HG02885 (cell line): ENCODE measurements around the gene PRRX1.

Source experiments
- ATAC-seq: cut with Tn5 transposase; IDR thresholded peaks from one replicate; pipeline ENCODE4 v1.9.1; 2021; ENCODE audit warnings: mild to moderate bottlenecking; ENCODE audit not compliant: unreplicated experiment, poor library complexity

PRRX1 gene

DNA sequence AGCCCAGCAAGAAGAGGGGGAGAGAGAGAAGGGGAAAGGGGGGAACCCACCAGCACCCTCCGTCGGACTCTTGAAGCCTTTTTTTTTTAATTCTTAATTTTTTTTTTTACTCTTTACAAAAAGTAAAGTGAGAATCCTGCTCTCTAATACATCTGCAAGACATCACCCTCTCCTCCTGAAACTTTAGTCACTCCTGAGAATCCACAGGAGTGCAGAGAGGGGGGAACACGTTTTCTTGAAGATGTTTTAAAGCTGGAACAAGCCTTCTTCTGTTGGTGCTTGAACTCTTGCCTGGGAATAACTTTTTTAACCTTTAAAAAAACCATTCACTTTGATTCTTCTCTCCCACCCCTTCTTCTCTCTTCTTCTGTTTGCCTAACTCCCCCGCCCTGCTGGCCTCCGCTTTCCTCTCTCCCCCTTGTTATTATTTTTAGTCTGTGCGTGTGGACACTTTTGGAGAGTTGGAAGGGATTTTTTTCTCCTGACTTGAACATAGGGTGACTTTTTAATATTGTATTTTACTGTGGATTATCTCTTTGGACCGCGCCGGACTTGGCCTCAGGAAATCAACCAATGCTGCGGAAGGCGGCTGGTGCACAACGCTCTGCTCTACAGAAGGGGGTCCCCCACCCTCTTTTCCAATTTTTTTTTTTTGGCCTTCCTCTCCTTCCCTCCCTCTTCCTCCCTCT lies 383 bp upstream of the PRRX1 start:
- no peak for ATAC-seq

DNA sequence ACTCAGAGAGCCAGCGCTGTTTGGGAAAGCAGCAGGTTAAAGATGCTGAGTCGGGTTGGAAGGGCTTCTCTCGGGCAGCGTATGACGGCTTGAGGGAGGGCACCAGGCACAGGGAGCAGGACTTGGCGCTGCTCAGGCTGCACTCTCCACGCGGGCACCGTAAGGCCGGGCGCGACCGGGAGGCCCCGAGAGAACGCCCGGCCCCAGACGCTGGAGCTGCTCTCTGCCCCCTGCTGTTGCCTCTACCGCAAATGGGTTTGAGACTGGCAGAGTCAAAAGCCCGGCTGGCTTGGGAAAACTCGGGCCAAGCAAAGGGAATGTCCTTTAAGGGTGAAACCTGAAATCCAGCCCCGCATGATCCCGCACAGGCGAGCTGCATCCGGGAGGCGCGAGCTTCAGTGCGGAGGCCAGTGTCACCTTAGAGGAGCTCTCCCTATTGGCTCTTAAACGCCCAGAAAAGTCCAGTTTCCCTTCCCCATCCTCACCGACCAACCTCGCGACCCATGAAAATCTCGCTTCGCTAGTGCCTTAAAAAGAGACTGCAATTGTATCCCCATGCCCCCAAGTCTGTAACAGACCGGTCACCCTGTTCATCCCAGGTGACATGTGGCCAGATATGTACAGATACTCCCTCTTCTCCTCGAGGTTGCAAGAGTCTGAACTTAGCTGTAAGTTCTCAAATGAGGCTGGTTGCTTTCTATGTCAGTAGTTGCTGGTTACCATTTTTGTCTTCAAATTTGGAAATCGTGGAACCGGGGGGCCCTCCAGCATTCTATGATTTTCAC lies 1.1 kb downstream of the PRRX1 start:
- ATAC-seq, result no peak

DNA sequence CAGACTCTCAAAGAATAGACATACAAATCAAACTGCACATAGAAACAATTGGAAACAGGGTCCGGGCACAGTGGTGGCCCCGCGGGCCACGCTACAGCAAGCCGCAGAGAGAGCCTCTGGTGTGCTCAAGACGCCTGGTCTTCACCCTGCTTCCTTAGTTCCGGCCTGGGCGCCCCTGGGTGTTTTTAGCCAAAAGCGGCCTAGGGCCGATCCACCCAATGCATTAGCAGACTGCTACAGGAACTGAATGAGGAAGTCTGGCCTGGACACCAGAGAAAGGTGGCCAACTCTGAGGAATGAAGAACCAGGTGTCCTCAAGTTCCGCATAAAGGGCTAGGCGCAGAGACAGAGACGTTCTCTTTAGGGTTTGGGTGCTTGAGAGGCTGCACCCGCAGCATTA lies 1.7 kb downstream of the PRRX1 start:
- ATAC-seq, result no peak

DNA sequence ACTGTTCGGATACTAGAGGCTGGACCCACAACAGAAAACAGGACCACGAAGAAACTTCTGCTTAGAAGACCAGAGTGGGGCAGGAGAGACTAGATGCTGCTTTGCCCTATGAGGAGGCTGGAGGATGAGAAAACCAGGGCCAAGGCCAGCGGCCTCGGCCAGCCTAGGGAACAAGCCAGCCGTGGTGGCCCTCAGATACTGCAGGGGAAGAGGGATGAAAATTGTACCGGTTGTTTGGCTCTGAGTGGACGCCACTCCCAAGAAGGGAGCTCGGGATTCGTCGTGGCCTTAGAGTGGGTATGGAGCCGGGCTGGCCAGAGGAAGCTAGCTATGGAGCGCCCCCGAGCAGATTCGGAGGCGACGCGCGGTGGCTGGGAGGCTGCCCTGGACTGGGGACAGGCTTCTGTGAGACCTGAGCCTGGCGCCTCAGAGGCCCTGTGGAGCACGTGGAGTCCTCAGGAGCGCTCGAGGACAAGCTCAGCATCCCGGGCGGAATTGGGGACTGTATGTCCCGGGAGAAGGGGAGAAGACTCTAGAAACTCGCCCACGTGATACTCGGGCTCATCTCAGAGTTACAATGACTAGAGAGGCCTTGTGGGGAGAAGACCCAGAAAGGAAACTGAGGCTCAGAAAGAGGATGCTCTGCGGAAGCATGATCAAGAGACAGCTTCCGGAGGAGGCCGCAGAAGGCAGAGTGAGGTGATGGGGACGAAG lies 2.8 kb downstream of the PRRX1 start:
- no peak for ATAC-seq

DNA sequence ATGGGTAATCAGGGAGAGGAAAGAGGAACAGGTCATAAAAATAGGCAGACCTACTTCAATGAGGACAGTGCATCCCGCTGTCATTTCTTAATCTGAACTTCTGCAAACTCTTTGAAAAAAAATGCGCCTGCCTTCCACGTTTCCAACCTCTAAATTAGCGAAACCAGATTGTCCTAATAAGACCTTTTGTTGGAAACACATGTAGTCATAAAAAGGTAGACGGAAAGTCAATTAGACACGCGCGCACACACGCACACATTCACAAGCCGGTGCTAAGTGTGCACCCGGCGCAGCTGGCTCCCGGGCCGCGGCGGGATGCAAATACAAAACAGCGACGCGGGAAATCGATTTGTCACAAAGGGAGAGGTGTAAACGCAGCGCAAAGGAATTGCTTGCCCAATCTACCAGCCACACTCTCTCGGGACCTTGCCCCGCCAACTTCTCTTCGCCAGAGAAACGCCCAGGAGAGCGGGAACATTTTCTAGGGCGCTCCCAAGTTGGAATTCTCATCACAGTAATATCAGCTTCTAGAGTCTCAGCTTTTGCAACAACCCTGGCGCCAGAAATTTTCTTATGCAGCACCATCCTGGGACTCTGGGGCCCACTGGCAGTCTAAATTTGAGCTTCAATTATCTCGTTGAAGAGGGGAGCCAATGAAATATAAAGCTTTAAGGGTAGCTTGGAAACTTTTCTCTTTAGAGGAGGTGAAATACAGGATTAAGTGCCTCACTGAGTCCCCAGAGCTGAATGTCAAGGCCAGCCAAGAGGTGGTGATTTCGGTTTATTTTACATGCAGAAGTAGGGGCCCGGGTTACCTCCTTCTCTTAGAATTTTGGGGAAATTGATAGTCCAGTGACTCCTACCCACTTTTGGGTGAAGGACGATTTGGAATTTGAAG lies 4.5 kb downstream of the PRRX1 start:
- no peak for ATAC-seq

DNA sequence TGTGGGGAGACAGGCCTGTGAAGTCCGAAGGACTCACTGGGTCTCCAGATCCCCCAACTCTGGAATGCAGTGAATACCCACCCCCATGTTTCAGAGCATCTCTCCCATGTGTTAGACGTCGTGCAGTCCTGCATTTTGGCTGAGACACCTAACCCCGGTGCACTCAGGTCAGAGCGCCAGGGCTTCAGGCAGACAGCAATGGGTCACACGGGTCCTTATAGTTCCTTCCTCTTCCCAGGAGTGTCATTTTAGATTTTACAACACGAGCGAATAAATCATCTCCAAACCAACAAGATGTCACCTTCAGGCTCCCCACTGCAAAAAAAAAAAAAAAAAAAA lies 5.1 kb downstream of the PRRX1 start:
- ATAC-seq, result no peak

DNA sequence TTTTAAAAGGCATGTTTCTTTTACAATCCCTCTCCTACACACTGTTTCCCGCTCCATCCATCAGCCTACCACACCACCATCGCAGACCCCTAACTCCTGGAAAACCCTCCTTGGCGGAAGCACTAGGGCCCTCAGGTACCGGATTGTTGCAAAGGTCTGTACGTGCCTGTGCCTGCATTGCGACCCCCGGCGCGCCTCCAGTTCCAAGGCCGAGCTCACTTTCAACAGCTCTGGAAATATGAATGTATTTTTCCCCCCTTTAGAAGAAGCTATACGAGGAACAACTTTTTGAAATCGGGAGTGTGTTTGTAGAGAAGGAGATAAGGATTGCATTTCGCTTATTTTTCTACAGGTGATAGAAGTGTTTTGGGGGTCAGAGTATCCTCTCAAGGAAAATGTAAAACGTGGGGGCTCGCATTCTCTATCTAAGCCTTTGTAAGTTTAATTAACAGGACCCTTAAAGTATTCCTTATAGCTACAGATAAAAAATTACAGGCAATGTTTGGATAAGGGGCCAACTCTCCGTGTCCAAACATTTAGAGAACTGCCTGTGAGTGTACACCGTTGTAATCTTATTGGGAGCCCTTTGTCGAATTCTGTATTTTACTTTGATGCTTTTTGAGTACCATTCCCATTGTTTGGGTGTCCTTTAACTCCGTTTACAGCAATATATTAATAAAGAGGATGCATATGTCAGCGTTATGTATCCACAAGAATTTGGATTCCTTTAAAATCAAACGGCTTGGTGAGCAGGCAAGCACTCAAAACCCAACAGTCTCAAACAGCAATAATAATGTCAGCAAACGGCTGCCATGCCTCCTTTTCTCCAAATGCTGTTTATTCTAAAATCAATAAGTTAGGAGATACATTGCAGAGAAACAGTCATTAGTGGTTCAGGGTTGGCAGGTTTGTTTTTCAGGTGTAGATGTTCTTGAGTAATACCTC lies 5.9 kb downstream of the PRRX1 start:
- ATAC-seq, result no peak

DNA sequence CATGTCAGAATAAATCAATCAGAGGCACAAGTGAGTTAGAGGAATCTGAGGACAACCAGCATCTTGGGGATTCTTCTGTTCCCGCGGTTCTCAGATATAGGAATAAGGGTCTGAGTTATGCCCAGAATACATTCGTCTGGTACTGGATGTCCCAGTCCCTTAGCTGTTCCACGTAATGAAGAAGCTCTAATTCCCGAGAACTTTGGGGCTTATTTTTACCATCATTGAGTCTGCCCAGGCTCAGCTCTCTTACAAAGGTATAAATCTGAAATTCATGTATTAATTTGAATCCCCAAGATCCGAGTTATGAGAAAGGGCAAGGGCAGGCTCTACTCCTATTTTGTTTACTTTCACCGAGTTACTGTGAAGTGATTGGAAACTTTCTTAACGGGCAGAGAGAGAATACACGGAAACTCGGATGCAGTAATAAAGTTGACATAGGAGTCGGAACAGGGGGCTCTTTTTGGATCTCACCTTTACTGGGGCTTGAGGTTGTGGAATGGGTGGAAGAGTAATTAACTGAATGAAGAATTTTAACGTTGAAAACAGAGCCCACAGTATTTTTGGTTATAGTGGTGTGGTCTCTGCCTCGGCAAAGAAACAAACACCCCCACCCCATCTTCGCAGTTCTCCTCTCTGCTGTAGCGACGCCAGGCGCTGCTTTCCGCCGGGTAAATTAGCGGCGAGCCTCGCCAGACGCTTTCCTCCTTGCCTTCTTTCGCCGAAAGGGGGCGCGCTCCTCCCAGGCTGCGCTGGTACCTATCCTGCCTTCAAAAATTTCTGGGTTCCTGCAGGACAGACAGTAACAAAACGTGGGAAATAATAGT lies 7.1 kb downstream of the PRRX1 start:
- peak; percentile 75 for ATAC-seq

DNA sequence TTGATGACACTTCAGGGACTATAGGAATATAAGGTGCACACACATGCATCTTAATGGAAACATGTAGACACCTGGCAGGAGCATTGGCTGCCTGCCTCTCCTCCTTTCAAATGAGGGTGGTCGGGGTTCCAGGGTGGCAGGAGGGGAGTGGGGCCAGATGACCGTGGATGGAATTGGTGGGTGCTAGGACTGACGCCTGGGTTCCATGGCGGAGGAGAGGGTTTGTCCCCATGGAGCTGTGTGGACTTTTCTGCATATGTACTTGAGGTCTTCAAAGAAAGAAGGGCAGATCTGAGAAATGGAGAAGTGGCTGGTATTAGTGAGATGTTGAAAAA lies 7.7 kb downstream of the PRRX1 start:
- ATAC-seq, result no peak

DNA sequence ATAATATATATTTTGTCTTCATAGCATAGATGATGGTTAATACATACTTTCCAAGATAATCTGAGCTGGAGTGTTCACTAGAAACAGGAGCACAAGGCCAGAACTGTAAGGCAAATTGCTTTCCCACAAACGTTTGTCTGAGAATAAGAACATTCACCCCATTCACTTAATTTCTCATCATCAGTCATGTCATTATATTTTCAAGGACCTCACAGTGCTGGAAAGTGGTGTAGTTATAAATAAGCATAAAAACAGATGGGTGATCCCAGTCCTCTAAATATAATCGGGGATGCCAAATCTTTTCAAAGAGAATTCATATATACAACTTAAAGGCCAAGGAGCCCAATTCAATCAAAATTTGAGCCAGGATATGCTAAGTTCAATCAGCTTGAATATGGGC lies 8.4 kb downstream of the PRRX1 start:
- ATAC-seq, result no peak

DNA sequence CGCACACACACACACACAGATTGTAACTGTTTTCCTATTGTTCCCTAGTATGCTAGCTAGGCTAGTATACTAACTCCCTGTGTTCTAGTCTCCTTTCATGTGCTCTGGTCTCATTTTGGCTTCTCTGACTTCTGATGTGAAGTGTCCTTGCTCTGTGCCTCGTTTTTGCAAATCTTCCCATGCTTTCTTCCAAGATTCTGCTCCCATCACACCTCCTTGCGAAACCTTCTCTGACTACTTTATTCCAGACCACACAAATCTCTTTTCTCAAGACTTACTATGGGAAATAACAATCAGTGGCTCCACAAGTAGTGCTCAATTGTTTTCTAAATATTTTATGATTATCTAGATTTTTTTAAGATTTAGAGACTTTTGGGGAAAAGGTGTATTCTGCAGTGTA lies 10.3 kb downstream of the PRRX1 start:
- ATAC-seq, result no peak

DNA sequence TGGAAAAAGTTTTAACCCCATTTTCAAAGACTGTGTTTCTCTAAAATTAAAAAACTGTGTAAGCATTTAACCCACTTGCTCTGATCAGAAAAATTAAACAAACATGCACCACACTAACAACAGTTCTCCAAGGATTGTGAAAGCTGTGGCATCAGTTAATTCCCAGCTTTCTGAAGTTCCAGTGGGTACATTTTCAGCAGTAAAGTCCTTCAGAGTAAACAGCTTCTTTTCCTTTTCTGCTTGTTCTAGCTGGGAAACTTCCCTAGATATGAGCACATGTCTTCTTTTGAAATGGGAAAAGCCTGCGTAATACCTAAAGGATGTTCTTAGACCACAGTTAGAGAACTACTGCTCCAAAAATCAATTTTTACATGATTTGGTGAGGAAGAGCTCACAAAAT lies 11.1 kb downstream of the PRRX1 start:
- no peak for ATAC-seq

DNA sequence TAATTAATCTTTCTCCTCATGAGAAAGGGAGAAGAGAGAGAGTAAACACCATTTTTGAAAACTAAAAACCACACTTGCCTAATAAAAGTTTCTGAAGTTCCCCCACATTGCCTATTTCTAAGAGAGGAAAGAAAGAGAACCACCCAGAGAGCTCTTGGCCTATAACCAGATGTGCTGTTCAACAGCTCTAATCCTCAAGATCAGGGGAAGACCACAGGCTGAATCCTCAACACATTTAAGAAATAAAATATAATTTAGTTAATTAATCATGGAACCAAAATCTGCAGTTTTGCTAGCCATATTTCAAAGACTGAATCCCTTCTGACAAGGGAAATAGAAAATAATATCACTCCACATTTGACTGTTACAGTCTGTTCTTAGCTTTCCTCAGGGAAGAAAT lies 11.9 kb downstream of the PRRX1 start:
- ATAC-seq, result no peak

DNA sequence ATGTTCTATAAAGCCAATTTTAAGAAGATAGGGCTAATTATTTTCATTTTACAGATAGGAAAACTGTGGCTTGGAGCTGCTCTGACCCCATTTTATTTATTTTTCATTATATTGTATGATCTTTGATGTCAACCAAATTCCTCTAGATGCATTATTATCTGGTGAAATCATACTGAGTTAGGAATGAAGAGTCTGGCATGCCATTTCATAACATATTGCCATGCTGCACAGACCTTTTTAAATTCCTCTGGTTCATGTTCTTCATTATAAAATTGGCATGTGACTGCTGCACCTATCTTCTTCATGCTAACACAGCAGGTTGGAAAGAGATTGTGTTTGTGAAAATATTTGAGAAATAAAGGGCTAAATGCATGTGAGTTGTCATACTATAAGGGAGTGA lies 12.7 kb downstream of the PRRX1 start:
- ATAC-seq, result no peak

DNA sequence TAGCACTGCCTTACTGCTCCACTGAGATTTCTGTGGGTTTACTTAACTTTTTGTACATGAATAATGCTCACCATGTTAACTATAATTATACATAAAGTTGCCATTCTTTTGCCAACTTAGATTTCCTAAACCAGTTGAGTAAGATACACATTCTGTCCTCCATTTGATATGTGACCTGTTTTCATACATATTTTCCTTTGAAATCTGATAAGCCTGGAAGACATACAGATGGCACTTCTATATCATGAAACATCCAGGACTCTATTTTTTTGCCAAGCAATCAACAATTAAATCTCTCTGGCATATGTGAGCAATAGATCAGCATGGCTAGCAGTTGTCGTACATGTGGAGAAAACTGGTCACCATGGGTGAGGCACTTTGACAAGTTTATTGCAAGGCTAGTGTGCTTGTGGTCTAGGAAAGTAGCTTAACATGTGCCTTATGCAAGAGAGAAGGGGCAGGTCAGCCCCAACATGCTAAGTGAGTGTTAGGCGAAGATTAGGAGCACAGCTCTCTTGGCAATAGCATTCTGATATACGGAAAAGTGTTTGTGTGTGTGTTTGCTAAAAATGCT lies 14.2 kb downstream of the PRRX1 start:
- no peak for ATAC-seq

DNA sequence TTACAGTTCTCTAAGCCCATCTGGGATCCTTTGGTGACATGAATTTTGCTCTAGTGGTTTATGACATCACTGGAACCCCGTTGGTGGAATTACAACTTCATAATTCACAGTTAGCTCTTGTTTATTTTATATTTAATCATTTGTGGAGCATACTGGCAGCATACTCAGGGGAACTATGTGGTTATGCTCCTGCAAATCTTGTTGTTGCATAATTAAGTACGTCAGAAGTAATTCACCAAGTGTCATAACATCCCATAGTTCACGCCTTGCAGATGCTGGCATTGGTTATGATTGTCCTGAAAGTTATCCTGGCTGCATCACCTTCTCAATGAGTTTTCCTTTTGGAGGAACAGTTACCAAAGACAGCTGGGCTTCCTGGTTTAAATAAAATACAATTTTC lies 16.5 kb downstream of the PRRX1 start:
- no peak for ATAC-seq

DNA sequence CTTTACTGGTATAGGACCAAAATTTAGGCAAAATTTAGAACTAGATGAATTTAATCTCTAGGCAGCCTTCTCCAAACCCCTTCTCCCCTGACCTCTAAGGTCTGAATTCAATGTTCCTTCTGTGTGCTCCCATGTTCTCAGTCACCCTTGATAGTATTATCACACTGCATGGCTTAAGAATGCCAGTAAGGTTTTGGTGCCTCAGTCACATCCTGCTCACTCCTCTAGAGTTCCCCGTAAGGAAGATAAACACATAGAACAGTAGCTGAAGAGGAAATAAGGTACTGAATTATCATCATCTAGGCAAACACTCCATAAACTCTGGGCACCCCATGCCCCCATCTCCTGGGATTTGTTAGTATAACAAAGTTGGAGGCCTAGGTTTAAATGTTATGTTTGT lies 18.2 kb downstream of the PRRX1 start:
- no peak for ATAC-seq

DNA sequence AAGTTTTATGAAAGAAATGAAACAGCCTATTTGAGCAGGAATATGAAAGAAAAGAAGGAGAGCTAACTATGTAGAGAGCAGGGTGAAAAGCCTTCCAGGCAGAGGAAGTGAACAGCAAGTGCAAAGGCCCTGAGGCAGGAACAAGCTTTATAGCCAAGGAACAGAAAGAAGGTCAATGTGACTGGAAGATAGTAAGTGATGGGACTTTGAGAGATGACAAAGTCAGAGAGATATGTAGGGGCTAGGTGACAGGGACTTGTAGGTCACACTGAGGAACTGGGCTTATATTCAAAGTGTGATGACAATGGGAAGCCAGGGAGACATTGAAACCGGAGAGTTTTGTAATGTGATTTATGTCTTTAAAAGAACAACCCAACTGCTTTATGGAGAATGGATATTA lies 18.9 kb downstream of the PRRX1 start:
- no peak for ATAC-seq
